ENCODE measurements around the gene ADAM19. TPM values are rescaled to one million over a fixed set of nuclear protein-coding genes. Genes with fewer than 3 reads are reported as not detected.
A peak's percentile ranks its signal among the peaks of the same experiment; 100 is the strongest.
"Not testable (repeated sequence)": the region's sequence is repeated elsewhere in the genome, so short reads cannot be mapped to it uniquely, and the experiment has no call there.

Gene ADAM19
- total RNA-seq, 1 experiment from 2014 or later = 3.5 TPM

DNA sequence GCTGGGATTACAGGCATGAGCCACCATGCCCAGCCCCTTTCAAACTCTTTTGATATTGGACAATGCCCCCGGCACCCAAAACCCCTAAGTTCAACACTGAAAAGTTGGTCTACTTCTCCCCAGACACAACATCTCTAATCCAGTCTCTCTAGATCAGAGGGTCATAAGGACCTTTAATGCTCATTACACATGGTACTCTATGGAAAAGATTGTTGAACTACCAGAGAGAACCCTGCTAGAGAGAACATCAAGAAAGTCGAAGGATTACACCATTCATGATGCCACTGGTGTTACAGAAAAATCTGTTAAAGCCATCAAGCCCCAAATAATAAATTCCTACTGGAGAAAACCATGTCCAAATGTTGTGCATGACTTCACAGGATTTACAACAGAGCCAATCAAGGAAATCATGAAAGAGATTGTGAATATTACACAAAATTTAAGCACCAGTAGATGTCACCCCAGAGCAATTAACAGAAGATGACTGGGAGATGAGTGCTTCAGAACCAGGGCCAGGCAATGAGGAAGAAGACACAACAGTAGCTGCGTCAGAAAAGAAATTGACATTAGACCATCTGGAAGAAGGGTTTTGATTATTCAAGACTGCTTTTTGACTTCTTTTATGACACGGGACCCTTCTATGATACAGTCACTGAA, 143.9 kb downstream of the ADAM19 start:
- in situ Hi-C loops (cut with HindIII; ENCODE audit: low pct_unique_long_range_greater_than_20kb, low sequenced_read_pairs) (no loop called here), intact Hi-C loops (cut with micrococcal nuclease; ENCODE audit: unreplicated experiment) (loop anchor here (2.0 to 10.0 kb wide), 2 partner anchors 45 to 283 kb away; no protein-coding TSS in a partner anchor)
- Histone ChIP-seq H3K36me3 (ENCODE audit: control insufficient read depth, insufficient read depth, low read length) (no peaks in the 10 kb centered on the region), H3K4me3 (ENCODE audit: low read depth in 2 of 2, low read length in 2 of 2) (no peak overlapping the region), H3K4me1 (ENCODE audit: control insufficient read depth, insufficient read depth, low read length) (no peaks in the 10 kb centered on the region), H3K9me3 (ENCODE audit: control insufficient read depth, insufficient read depth, low read depth, low read length) (no peaks in the 10 kb centered on the region), H3K27me3 (ENCODE audit: control insufficient read depth, insufficient read depth, low read length) (no peaks in the 10 kb centered on the region), H3K27ac (ENCODE audit: low read length) (no peak overlapping the region)
- TF ChIP-seq, protein P1, sequence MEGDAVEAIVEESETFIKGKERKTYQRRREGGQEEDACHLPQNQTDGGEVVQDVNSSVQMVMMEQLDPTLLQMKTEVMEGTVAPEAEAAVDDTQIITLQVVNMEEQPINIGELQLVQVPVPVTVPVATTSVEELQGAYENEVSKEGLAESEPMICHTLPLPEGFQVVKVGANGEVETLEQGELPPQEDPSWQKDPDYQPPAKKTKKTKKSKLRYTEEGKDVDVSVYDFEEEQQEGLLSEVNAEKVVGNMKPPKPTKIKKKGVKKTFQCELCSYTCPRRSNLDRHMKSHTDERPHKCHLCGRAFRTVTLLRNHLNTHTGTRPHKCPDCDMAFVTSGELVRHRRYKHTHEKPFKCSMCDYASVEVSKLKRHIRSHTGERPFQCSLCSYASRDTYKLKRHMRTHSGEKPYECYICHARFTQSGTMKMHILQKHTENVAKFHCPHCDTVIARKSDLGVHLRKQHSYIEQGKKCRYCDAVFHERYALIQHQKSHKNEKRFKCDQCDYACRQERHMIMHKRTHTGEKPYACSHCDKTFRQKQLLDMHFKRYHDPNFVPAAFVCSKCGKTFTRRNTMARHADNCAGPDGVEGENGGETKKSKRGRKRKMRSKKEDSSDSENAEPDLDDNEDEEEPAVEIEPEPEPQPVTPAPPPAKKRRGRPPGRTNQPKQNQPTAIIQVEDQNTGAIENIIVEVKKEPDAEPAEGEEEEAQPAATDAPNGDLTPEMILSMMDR (IDR thresholded peaks at IDR 0.05) = peak; percentile 62
- no peak for TF ChIP-seq TCF7L2 (IDR thresholded peaks at IDR 0.05; ENCODE audit: low read depth, low read length)
- BruUV-seq (replicated peaks) = no TSS peak
- ATAC-seq (peak; percentile 79), DNase-seq (ENCODE audit: low read depth, low spot score) (peak; percentile 24)
- ChIA-PET POLR2A (no interaction called here), CTCF (interaction anchor here (0.8 to 1.4 kb wide), 2 partner anchors 89 to 287 kb away, joined by 3 to 12 read pairs; no protein-coding TSS in a partner anchor)

DNA sequence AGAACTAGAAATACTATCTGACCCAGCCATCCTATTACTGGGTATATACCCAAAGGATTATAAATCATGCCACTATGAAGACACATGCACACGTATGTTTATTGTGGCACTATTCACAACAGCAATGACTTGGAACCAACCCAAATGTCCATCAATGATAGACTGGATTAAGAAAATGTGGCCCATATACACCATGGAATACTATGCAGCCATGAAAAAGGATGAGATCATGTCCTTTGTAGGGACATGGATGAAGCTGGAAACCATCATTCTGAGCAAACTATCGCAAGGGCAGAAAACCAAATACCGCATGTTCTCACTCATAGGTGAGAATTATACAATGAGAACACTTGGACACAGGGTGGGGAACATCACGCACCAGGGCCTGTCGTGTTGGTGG, 145.7 kb downstream of the ADAM19 start:
- H3K4me1 ChIP-seq (ENCODE audit: control insufficient read depth, insufficient read depth, low read length); DNase-seq (ENCODE audit: low read depth, low spot score); H3K36me3 ChIP-seq (ENCODE audit: control insufficient read depth, insufficient read depth, low read length); CTCF ChIA-PET; H3K27me3 ChIP-seq (ENCODE audit: control insufficient read depth, insufficient read depth, low read length); in situ Hi-C loops (cut with HindIII; ENCODE audit: low pct_unique_long_range_greater_than_20kb, low sequenced_read_pairs); H3K4me3 ChIP-seq (ENCODE audit: low read depth in 2 of 2, low read length in 2 of 2); ATAC-seq; BruUV-seq (replicated peaks); H3K27ac ChIP-seq (ENCODE audit: low read length); POLR2A ChIA-PET; H3K9me3 ChIP-seq (ENCODE audit: control insufficient read depth, insufficient read depth, low read depth, low read length): not testable (repeated sequence)
- intact Hi-C loops (cut with micrococcal nuclease; ENCODE audit: unreplicated experiment) = loop anchor here (2.0 to 10.0 kb wide), 2 partner anchors 47 to 285 kb away; no protein-coding TSS in a partner anchor

Other genes with a start within 250 kb of the ADAM19 start
- not detected for gene NIPAL4, start 115.6 kb downstream of the ADAM19 start, total RNA-seq (2021; ENCODE audit: unreplicated experiment)
- not detected for gene SOX30, start 76.7 kb upstream of the ADAM19 start, total RNA-seq (2021; ENCODE audit: unreplicated experiment)
- not detected for gene C5orf52, start 95.8 kb upstream of the ADAM19 start, total RNA-seq (2021; ENCODE audit: unreplicated experiment)
- 15.4 TPM for gene THG1L, start 155.6 kb upstream of the ADAM19 start, total RNA-seq (2021; ENCODE audit: unreplicated experiment)
- gene LSM11, start 167.9 kb upstream of the ADAM19 start, total RNA-seq (2021; ENCODE audit: unreplicated experiment) = 1.6 TPM

Data from Panc1 (cell line).